H1 (cell line): Measurements from ENCODE around the gene EXD3. TPM values are rescaled to one million over a fixed set of nuclear protein-coding genes. Genes with fewer than 3 reads are reported as not detected.

Experiments
- BACH1 ChIP-seq: IDR thresholded peaks from 2 replicates; pipeline ENCODE4 v1.6.1; 2012; ENCODE audit warnings: low read length, improper control_type of control experiment
- BCL11A ChIP-seq, 2 experiments: IDR thresholded peaks; one replicate each; pipeline ENCODE4 v1.6.1; 2011; ENCODE audit warnings: low read depth in 2 of 2, low read length in 2 of 2, mild to moderate bottlenecking in 2 of 2
- CHD2 ChIP-seq: IDR thresholded peaks from 2 replicates; pipeline ENCODE4 v1.6.1; 2012; ENCODE audit warnings: low read length, improper control_type of control experiment
- EGR1 ChIP-seq: IDR thresholded peaks from 2 replicates; pipeline ENCODE4 v1.6.1; 2011; ENCODE audit warnings: low read depth, low read length, borderline replicate concordance
- FOSL1 ChIP-seq: IDR thresholded peaks from 2 replicates; pipeline ENCODE4 v1.6.1; 2011; ENCODE audit warnings: mild to moderate bottlenecking, low read depth, low read length, moderate library complexity; ENCODE audit not compliant: insufficient read depth
- GTF2F1 ChIP-seq: IDR thresholded peaks from 2 replicates; pipeline ENCODE4 v1.6.1; 2012; ENCODE audit warnings: low read depth, low read length, improper control_type of control experiment, borderline replicate concordance
- JUND ChIP-seq: IDR thresholded peaks from 2 replicates; pipeline ENCODE4 v1.6.1; 2011; ENCODE audit warnings: mild to moderate bottlenecking, improper control_type of control experiment, low read length
- KDM1A ChIP-seq: fragments of 200-600, 300-600 bp; sonication (generic); IDR thresholded peaks from 2 replicates; pipeline ENCODE4 v1.7.1; 2016; ENCODE audit warnings: mild to moderate bottlenecking, low read length, borderline replicate concordance
- KDM4A ChIP-seq: IDR thresholded peaks from one replicate; pipeline ENCODE4 v1.7.1; 2012; ENCODE audit warnings: low read depth, mild to moderate bottlenecking, moderate library complexity, low read length, inconsistent platforms; ENCODE audit not compliant: severe bottlenecking
- NRF1 ChIP-seq: IDR thresholded peaks from 2 replicates; pipeline ENCODE4 v1.6.1; 2011; ENCODE audit warnings: mild to moderate bottlenecking, low read depth, low read length, improper control_type of control experiment
- POLR2A ChIP-seq, 2 experiments: IDR thresholded peaks; 1 replicate in 1 of 2; 2 replicates in 1 of 2; pipeline ENCODE4 v1.6.1; 2011; ENCODE audit warnings: low read depth in 2 of 2, low read length in 2 of 2, mild to moderate bottlenecking in 2 of 2; ENCODE audit errors: control extremely low read depth in 1 of 2
- RBBP5 ChIP-seq: IDR thresholded peaks from 2 replicates; pipeline ENCODE4 v1.7.1; 2012; ENCODE audit warnings: low read depth, mild to moderate bottlenecking, inconsistent platforms, low read length, moderate library complexity, borderline replicate concordance
- RXRA ChIP-seq: IDR thresholded peaks from 2 replicates; pipeline ENCODE4 v1.6.1; 2011; ENCODE audit warnings: low read depth, mild to moderate bottlenecking, low read length, moderate library complexity; ENCODE audit not compliant: insufficient read depth
- SAP30 ChIP-seq: fragments of 300-600 bp; sonication (generic); IDR thresholded peaks from 2 replicates; pipeline ENCODE4 v1.7.1; 2012; ENCODE audit warnings: low read length, moderate library complexity, mild to moderate bottlenecking, inconsistent platforms; ENCODE audit not compliant: insufficient read depth, insufficient replicate concordance
- SIRT6 ChIP-seq: IDR thresholded peaks from one replicate; pipeline ENCODE4 v1.7.1; 2012; ENCODE audit warnings: low read length, inconsistent platforms
- SP4 ChIP-seq: IDR thresholded peaks from 2 replicates; pipeline ENCODE4 v1.6.1; 2012; ENCODE audit warnings: low read length, inconsistent platforms
- SRF ChIP-seq: IDR thresholded peaks from 2 replicates; pipeline ENCODE4 v1.6.1; 2011; ENCODE audit warnings: mild to moderate bottlenecking, low read depth, low read length, moderate library complexity
- TAF1 ChIP-seq: IDR thresholded peaks from 2 replicates; pipeline ENCODE4 v1.6.1; 2011; ENCODE audit warnings: mild to moderate bottlenecking, low read depth, low read length
- TBP ChIP-seq: IDR thresholded peaks from 2 replicates; pipeline ENCODE4 v1.6.1; 2011; ENCODE audit warnings: low read depth, low read length, improper control_type of control experiment
- TCF12 ChIP-seq: IDR thresholded peaks from 2 replicates; pipeline ENCODE4 v1.6.1; 2011; ENCODE audit warnings: low read depth, mild to moderate bottlenecking, low read length
- polyA plus RNA-seq, 7 experiments: library from polyadenylated mRNA; depleted of rRNA in 3 of 7; stranded (reverse) in 5 of 7; unstranded in 2 of 7; fragments of >200 nt in 5 of 7; fragments of 200-250 nt in 2 of 7; gene quantifications; 1 replicate in 5 of 7; 2 replicates in 1 of 7; 4 replicates in 1 of 7; pipeline versions ENCODE4 v1.2.1 to v1.2.3, GENCODE V29; 2011 to 2013; ENCODE audit warnings: missing spikeins in 2 of 7, mixed read lengths in 2 of 7
- total RNA-seq: library from RNA; stranded (reverse); fragmentation: NEBNext Ultra II Directional; extraction: Animal tissue kit (Norgen Biotek cat#: 25700); gene quantifications from 2 replicates; pipeline ENCODE4 v1.2.1, GENCODE V29; 2021
- TF ChIP-seq, protein P1 (sequence below), 3 experiments: IDR thresholded peaks; 1 replicate in 2 of 3; 2 replicates in 1 of 3; pipeline versions ENCODE4 v1.5.1 to v1.6.1; 2011; ENCODE audit warnings: low read length in 3 of 3, mild to moderate bottlenecking in 3 of 3, inconsistent platforms in 2 of 3, low read depth in 1 of 3, moderate library complexity in 1 of 3; ENCODE audit not compliant: insufficient read depth in 1 of 3; ENCODE audit errors: control extremely low read depth in 1 of 3
- TF ChIP-seq, protein P2 (sequence below): IDR thresholded peaks from 2 replicates; pipeline ENCODE4 v1.6.1; 2011; ENCODE audit warnings: low read depth, mild to moderate bottlenecking, low read length; ENCODE audit not compliant: insufficient read depth

The EXD3 gene
- total and polyA plus RNA-seq, 2 of the 8 experiments (the other 6 are each of a cell fraction or from before 2014, with no cell fraction given): 7.2 to 9.4 TPM

DNA sequence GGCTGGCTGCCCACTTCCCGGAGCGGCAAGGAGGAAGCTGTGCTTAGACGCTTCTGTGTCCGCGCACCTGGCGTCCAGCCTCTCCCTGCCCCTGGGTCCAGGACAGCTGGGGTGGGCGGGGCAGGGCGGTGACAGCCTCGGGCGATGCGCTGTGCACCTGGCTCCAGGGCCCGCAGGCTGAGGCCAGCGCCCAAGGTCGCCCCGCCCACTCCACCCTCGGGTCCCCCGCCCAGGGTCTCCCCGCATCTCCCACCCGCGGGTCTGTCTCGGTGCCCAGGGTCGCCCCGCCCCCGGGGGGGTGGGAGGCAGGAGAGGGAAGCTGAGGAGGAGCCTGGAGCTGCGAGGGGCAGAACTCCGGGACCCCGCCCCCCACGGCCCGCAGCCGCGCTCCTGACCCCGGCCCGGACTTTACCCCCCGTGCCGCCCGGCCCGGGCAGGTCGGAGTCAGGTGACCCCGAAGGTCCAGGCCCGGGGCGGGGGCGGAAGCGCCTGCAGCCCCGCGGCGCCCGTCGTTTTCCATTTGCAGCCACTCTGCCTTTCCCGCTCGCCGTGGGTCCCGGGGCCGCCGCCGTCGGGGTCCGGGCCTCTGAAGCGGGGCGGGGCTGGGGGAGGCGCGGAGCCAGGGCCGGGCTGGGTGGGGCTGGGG, 18.4 kb upstream of the EXD3 start, which contains the start of gene ENTPD8 (continued):
- TF ChIP-seq KDM4A: peak; percentile 87
- TF ChIP-seq, protein P1, sequence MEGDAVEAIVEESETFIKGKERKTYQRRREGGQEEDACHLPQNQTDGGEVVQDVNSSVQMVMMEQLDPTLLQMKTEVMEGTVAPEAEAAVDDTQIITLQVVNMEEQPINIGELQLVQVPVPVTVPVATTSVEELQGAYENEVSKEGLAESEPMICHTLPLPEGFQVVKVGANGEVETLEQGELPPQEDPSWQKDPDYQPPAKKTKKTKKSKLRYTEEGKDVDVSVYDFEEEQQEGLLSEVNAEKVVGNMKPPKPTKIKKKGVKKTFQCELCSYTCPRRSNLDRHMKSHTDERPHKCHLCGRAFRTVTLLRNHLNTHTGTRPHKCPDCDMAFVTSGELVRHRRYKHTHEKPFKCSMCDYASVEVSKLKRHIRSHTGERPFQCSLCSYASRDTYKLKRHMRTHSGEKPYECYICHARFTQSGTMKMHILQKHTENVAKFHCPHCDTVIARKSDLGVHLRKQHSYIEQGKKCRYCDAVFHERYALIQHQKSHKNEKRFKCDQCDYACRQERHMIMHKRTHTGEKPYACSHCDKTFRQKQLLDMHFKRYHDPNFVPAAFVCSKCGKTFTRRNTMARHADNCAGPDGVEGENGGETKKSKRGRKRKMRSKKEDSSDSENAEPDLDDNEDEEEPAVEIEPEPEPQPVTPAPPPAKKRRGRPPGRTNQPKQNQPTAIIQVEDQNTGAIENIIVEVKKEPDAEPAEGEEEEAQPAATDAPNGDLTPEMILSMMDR (IDR thresholded peaks at IDR 0.05; ENCODE audit: control extremely low read depth in 1 of 3, insufficient read depth in 1 of 3, low read depth in 1 of 3, low read length in 3 of 3): no peak
- TF ChIP-seq JUND: no peak
- TF ChIP-seq BCL11A (IDR thresholded peaks at IDR 0.05; ENCODE audit: low read depth in 2 of 2, low read length in 2 of 2): no peak
- no peak for TF ChIP-seq RXRA
- TF ChIP-seq KDM1A: no peak
- peak; percentile 74 for TF ChIP-seq EGR1
- no peak for TF ChIP-seq GTF2F1
- TF ChIP-seq SIRT6: no peak
- TF ChIP-seq RBBP5: peak; percentile 37; the same call in 1 of the 2 replicates
- TF ChIP-seq NRF1: no peak
- TF ChIP-seq SRF: no peak
- no peak for TF ChIP-seq SP4
- TF ChIP-seq TBP: no peak
- TF ChIP-seq TAF1: no peak
- no peak for TF ChIP-seq FOSL1
- TF ChIP-seq CHD2: no peak
- TF ChIP-seq, protein P2, sequence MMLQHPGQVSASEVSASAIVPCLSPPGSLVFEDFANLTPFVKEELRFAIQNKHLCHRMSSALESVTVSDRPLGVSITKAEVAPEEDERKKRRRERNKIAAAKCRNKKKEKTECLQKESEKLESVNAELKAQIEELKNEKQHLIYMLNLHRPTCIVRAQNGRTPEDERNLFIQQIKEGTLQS: no peak
- peak; percentile 71; the same call in 1 of the 2 replicates for TF ChIP-seq TCF12
- TF ChIP-seq BACH1: peak; percentile 60; the same call in 1 of the 2 replicates
- TF ChIP-seq POLR2A (IDR thresholded peaks at IDR 0.05; ENCODE audit: control extremely low read depth in 1 of 2, low read depth in 2 of 2, low read length in 2 of 2): no peak
- TF ChIP-seq SAP30: no peak
